ENCODE measurements around the gene FLVCR1.

DNA sequence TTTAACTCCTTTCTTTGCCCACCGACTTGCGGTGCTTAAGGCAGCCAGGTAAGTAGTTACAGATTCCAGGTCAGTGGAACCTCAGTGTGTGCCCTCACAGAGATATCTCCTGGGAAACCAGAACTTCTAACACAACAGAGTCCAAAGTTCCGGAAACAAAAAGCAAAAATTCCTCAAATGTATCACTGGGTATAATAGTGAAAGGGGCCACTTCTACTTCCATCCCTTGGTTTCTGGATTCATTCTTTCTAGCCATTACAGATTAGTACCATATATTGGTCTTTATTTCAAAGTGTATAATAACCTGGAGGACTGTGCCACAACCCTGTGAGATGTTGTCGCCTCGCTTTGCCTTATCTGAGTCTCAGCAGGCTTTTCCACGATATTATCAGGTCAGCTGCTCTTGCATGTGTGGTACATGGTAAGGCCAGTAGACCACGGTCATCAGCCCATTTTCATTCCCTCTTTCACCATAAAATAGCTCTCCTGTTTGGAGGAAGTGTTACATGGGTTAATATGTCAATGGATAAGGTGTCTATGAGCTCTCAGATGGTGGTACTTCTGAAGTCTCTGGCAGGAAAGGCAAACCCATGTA, 77.4 kb downstream of the FLVCR1 start:
- TF ChIP-seq, protein P1, sequence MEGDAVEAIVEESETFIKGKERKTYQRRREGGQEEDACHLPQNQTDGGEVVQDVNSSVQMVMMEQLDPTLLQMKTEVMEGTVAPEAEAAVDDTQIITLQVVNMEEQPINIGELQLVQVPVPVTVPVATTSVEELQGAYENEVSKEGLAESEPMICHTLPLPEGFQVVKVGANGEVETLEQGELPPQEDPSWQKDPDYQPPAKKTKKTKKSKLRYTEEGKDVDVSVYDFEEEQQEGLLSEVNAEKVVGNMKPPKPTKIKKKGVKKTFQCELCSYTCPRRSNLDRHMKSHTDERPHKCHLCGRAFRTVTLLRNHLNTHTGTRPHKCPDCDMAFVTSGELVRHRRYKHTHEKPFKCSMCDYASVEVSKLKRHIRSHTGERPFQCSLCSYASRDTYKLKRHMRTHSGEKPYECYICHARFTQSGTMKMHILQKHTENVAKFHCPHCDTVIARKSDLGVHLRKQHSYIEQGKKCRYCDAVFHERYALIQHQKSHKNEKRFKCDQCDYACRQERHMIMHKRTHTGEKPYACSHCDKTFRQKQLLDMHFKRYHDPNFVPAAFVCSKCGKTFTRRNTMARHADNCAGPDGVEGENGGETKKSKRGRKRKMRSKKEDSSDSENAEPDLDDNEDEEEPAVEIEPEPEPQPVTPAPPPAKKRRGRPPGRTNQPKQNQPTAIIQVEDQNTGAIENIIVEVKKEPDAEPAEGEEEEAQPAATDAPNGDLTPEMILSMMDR (IDR thresholded peaks at IDR 0.05; ENCODE audit: extremely low read depth in 1 of 2, insufficient read depth in 1 of 2, low read depth in 1 of 2, low read length in 2 of 2): no peak
- TF ChIP-seq POLR2A (IDR thresholded peaks at IDR 0.05; ENCODE audit: low read depth, low read length) (no peak), FOS (IDR thresholded peaks at IDR 0.05; ENCODE audit: borderline replicate concordance, insufficient read depth, low read length) (no peak), EZH2 (IDR thresholded peaks at IDR 0.05; ENCODE audit: borderline replicate concordance, low read depth, low read length, severe bottlenecking) (no peak), GATA2 (IDR thresholded peaks at IDR 0.05; ENCODE audit: insufficient read depth, insufficient read length, low read depth, low read length) (no peak), POLR2AphosphoS5 (IDR thresholded peaks at IDR 0.05; ENCODE audit: insufficient read depth, low read depth, low read length) (no peak), MYC (IDR thresholded peaks at IDR 0.05; ENCODE audit: low read depth, low read length) (no peak)
- TF ChIP-seq, protein P2, sequence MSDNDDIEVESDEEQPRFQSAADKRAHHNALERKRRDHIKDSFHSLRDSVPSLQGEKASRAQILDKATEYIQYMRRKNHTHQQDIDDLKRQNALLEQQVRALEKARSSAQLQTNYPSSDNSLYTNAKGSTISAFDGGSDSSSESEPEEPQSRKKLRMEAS (IDR thresholded peaks at IDR 0.05; ENCODE audit: insufficient read depth, insufficient read length): no peak
